GM12874 (cell line): ENCODE results near the gene UBE2N.

Experiments
- TF ChIP-seq, protein P1 (sequence below): IDR thresholded peaks from 2 replicates; pipeline ENCODE4 v1.5.1; 2011; ENCODE audit warnings: low read depth, mild to moderate bottlenecking, control low read depth, low read length, moderate library complexity; ENCODE audit not compliant: insufficient read depth

UBE2N gene

GRCh38 chr12:93404961-93405849 lies 36.5 kb downstream of the UBE2N start:
- TF ChIP-seq, protein P1, sequence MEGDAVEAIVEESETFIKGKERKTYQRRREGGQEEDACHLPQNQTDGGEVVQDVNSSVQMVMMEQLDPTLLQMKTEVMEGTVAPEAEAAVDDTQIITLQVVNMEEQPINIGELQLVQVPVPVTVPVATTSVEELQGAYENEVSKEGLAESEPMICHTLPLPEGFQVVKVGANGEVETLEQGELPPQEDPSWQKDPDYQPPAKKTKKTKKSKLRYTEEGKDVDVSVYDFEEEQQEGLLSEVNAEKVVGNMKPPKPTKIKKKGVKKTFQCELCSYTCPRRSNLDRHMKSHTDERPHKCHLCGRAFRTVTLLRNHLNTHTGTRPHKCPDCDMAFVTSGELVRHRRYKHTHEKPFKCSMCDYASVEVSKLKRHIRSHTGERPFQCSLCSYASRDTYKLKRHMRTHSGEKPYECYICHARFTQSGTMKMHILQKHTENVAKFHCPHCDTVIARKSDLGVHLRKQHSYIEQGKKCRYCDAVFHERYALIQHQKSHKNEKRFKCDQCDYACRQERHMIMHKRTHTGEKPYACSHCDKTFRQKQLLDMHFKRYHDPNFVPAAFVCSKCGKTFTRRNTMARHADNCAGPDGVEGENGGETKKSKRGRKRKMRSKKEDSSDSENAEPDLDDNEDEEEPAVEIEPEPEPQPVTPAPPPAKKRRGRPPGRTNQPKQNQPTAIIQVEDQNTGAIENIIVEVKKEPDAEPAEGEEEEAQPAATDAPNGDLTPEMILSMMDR, result no peak

- TF ChIP-seq, protein P1, result no peak
Observed at GRCh38 chr12:93403988-93404803, 37.6 kb downstream of the UBE2N start.

DNA sequence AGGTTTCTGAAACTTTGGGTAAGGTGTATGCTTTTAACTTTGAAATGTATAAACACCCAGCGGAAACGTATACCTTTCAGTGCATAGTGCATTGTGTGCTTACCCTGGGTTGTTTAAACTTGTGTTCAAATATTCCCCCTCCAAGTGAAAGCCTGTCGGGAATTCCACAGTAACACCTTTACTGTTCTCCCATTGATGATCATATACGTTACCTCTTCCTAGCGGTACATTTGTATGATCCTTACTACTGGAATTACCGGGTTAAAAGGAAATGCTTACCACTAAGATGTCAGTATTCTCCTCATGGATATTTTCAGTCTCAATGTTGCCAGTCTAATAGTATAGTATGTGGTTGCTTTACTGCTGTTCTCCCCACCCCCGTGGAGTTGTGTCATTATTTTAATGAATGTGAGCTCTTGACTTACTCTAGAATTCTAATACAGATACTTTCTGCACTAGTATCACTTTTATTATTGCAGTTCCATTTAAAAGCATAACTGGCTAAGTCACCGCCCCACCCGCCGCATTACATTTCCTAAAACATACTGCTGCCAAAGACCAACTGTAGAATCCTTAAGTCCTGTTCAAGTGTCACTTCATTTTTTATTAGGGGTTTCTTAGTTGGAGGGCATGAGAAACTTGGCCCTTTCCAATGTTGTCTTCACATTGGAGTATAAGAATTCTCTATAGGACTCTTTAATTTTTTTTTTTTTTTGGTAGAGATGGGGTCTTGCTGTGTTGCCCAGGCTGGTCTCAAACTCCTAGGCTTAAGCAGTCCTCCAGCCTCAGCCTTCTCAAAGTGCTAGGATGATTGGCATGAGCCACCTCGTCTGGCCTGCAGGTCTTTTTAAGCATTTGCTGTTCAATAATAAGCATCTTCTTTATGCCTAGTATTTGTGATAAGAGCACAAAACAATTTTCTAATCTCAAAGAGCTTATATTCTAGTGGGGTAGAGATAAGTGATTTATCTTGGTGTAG lies 39.1 kb downstream of the UBE2N start:
- TF ChIP-seq, protein P1, result no peak

DNA sequence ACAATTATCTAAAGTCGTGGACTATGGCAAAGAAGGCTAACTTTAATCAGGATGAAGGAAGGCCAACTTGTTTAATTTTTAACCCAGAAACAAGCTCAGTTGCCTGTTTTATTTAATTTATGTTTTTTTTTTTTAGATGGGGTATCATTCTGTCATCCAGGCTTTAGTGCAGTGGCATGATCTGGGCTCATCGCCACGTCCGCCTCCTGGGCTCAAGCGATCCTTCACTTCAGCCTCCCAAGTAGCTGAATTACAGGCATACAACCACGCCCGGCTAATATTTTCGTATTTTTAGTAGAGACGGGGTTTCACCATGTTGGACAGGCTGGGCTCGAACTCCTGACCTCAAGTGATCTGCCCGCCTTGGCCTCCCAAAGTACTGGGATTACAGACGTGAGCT lies 44.3 kb downstream of the UBE2N start:
- TF ChIP-seq, protein P1, result no peak

DNA sequence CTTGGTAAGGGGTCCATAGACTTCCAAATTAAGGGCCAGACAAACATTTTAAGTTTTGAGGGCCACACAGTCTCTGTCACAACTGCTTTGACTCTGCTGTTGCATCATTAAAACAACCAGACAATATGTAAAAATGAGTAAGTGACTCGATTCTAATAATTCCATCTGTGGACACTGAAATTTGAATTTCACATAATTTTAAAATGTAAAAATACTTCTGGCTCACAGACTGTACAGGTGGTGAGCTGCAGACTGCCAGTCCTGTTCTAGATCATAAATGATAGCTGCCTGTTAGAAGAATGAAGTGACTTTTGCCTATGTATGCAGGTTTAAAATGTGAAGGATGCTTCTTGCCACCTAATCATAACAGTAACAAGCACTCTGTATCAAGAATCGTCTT lies 48.3 kb downstream of the UBE2N start:
- TF ChIP-seq, protein P1, result no peak

DNA sequence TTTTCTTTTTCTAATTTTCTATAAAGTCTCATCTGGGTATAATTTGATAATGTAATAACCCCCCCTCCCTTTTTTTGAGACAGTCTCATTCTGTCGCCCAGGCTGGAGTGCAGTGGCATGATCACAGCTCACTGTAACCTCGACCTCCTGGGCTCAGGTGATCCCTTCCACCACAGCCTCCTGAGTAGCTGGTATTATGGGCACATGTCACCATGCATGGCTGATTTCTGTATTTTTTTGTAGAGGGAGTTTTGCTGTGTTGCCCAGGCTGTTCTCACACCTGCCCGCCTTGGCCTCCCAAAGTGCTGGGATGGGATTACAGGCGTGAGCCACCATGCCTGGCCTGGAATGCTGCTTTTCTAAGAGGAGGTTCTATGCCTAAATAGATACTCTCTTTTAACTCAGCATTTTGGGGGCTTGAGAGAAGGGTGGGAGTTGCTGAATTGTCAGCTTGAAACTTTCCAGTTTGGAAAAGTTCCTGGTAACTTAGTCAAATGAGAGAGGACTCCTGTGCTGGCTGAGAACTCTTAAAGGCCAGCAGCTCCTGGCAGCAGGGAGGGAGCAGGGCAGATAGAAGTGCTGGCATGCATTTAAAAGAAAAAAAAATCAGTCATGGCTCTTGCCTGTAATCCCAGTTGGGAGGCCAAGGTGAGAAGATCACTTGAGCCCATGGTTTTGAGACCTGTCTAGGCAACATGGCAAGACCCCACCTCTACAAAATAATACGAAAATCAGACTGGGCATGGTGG lies 51.0 kb downstream of the UBE2N start:
- TF ChIP-seq, protein P1, result no peak
